GM23338 (cell line): Measurements from ENCODE around the gene PROZ. TPM values are rescaled to one million over a fixed set of nuclear protein-coding genes. Genes with fewer than 3 reads are reported as not detected.

Source experiments
- ATAC-seq: fragments of 200-7000 bp; cut with Tn5 transposase; 3 replicates; pipeline ENCODE4 v1.9.1; 2020
- DNase-seq: peaks from one replicate; pipeline ENCODE4 v3.0.0-alpha.2; 2015; ENCODE audit warnings: low spot score
- H2AFZ ChIP-seq: fragments of 200-600 bp; sonication (generic); 2 replicates; pipeline ENCODE4 v1.8.0; 2016; ENCODE audit warnings: antibody characterized with exemption, mild to moderate bottlenecking, moderate library complexity
- H3F3A ChIP-seq: fragments of 200-600 bp; sonication (generic); replicated peaks from 2 replicates; pipeline ENCODE4 v1.8.0; 2017; ENCODE audit warnings: antibody characterized with exemption, mixed run types, low read depth
- H3K27ac ChIP-seq: fragments of 200-600 bp; sonication (generic); 2 replicates; pipeline ENCODE4 v1.6.1; 2016; ENCODE audit warnings: low read depth
- H3K27me3 ChIP-seq: fragments of 200-600 bp; sonication (generic); 2 replicates; pipeline ENCODE4 v1.8.0; 2016; ENCODE audit warnings: mild to moderate bottlenecking, mixed run types, moderate library complexity; ENCODE audit not compliant: insufficient read depth
- H3K36me3 ChIP-seq: fragments of 200-600 bp; sonication (generic); 2 replicates; pipeline ENCODE4 v1.8.0; 2016; ENCODE audit warnings: mild to moderate bottlenecking; ENCODE audit not compliant: insufficient read depth
- H3K4me1 ChIP-seq: fragments of 200-600 bp; sonication (generic); 2 replicates; pipeline ENCODE4 v1.8.0; 2016; ENCODE audit warnings: mild to moderate bottlenecking, moderate library complexity; ENCODE audit not compliant: insufficient read depth
- H3K4me2 ChIP-seq: fragments of 200-600 bp; sonication (generic); 2 replicates; pipeline ENCODE4 v1.7.1; 2017; ENCODE audit warnings: mixed run types
- H3K4me3 ChIP-seq: fragments of 200-600 bp; sonication (generic); 2 replicates; pipeline ENCODE4 v1.6.1; 2016; ENCODE audit warnings: mixed run types
- H3K79me2 ChIP-seq: fragments of 200-600 bp; sonication (generic); replicated peaks from 2 replicates; pipeline ENCODE4 v1.8.0; 2017; ENCODE audit warnings: mild to moderate bottlenecking; ENCODE audit not compliant: insufficient read depth
- H3K9me2 ChIP-seq: fragments of 200-600 bp; sonication (generic); 2 replicates; pipeline ENCODE4 v1.8.0; 2017; ENCODE audit not compliant: insufficient read depth
- H4K20me1 ChIP-seq: fragments of 200-600 bp; sonication (generic); replicated peaks from 2 replicates; pipeline ENCODE4 v1.8.0; 2017; ENCODE audit warnings: mild to moderate bottlenecking; ENCODE audit not compliant: insufficient read depth
- H3K27ac Mint-ChIP-seq: 2 replicates; pipeline ENCODE4 v1.8.0; 2020; ENCODE audit warnings: inconsistent platforms, mild to moderate bottlenecking, moderate library complexity, mixed read lengths
- H3K27me3 Mint-ChIP-seq: 3 replicates; pipeline ENCODE4 v1.8.0; 2022; ENCODE audit warnings: low read depth, mild to moderate bottlenecking, moderate library complexity, mixed read lengths, inconsistent platforms; ENCODE audit not compliant: insufficient read depth, poor library complexity
- H3K36me3 Mint-ChIP-seq: 3 replicates; pipeline ENCODE4 v1.8.0; 2021; ENCODE audit warnings: low read depth, mild to moderate bottlenecking, inconsistent platforms, moderate library complexity, mixed read lengths
- H3K4me1 Mint-ChIP-seq: 3 replicates; pipeline ENCODE4 v1.8.0; 2020; ENCODE audit warnings: mild to moderate bottlenecking, inconsistent platforms, mixed read lengths
- H3K4me3 Mint-ChIP-seq: 3 replicates; pipeline ENCODE4 v1.8.0; 2021; ENCODE audit warnings: moderate library complexity, mild to moderate bottlenecking, inconsistent platforms, mixed read lengths
- H3K9me3 Mint-ChIP-seq: 3 replicates; pipeline ENCODE4 v1.8.0; 2020; ENCODE audit warnings: moderate library complexity, mild to moderate bottlenecking, inconsistent platforms, mixed read lengths
- CREB1 ChIP-seq: fragments of 250-450 bp; sonication (Bioruptor Pico); IDR thresholded peaks from 2 replicates; pipeline ENCODE4 v1.5.0; 2020; ENCODE audit warnings: low read depth, mild to moderate bottlenecking, moderate library complexity
- ETS1 ChIP-seq: IDR thresholded peaks from 2 replicates; pipeline ENCODE4 v1.6.1; 2016; ENCODE audit warnings: antibody characterized with exemption
- EZH2phosphoT487 ChIP-seq: fragments of 200-600 bp; sonication (generic); IDR thresholded peaks from one replicate; pipeline ENCODE4 v1.8.1; 2018; ENCODE audit warnings: antibody characterized with exemption; ENCODE audit not compliant: unreplicated experiment
- JUNB ChIP-seq: IDR thresholded peaks from one replicate; pipeline ENCODE4 v1.6.1; 2016; ENCODE audit warnings: antibody characterized with exemption; ENCODE audit not compliant: unreplicated experiment
- POLR2AphosphoS5 ChIP-seq: IDR thresholded peaks from 2 replicates; pipeline ENCODE4 v1.6.1; 2016; ENCODE audit warnings: antibody characterized with exemption, low read depth
- STAT1 ChIP-seq: IDR thresholded peaks from one replicate; pipeline ENCODE4 v1.6.1; 2016; ENCODE audit warnings: antibody characterized with exemption; ENCODE audit not compliant: unreplicated experiment
- ZNF114 ChIP-seq: fragments of 250-450 bp; sonication (Bioruptor Pico); IDR thresholded peaks from 2 replicates; pipeline ENCODE4 v1.5.0; 2020; ENCODE audit warnings: mild to moderate bottlenecking, moderate library complexity
- ZNF331 ChIP-seq: fragments of 250-450 bp; sonication (Bioruptor Pico); IDR thresholded peaks from 2 replicates; pipeline ENCODE4 v1.5.0; 2020; ENCODE audit warnings: low read depth, mild to moderate bottlenecking, moderate library complexity
- polyA plus RNA-seq: library from polyadenylated mRNA; unstranded; fragments of >200 nt; fragmentation: Nextera tagmentation; extraction: Ambion mirVana; gene quantifications from 2 replicates; pipeline ENCODE4 v1.2.1, GENCODE V29; 2016
- total RNA-seq: library from RNA; depleted of rRNA; stranded (reverse); fragments of >200 nt; shearing (Covaris generic); gene quantifications from 2 replicates; pipeline ENCODE4 v1.2.3, GENCODE V29; 2014
- TF ChIP-seq, protein P1 (sequence below): IDR thresholded peaks from one replicate; pipeline ENCODE4 v1.6.1; 2018; ENCODE audit warnings: antibody characterized with exemption; ENCODE audit not compliant: unreplicated experiment

The PROZ gene
- total and polyA plus RNA-seq, 2 experiments from 2014 or later = 0.53 TPM; not detected in 1

DNA sequence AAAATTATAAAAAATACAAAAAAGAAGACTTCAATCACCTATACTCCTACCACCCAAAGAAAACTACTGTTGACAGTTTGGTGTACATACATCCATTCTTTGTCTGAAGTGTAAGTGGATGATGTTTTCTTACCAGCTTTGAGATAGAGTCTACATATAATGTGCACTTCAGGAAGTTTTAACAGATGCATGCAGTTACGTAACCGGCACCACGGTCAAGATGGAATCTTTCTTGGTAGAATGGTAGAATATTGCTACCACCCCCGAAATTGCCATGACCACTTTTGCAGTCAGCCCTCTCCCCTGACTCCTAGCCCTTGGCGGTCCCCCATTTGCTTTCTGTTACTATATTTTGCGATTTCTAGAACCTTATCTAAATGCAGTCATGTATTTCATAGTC, 52.4 kb downstream of the PROZ start:
- H3K4me3 Mint-ChIP-seq = peak overlapping the region; percentile 89
- peaks cover 45% of the 10 kb centered on the region for H4K20me1 ChIP-seq
- H3K4me3 ChIP-seq = peak overlapping the region; percentile 62
- no peaks in the 10 kb centered on the region; the same call in 1 of the 2 replicates for H3K9me2 ChIP-seq
- no peaks in the 10 kb centered on the region for H3K36me3 ChIP-seq
- H3K79me2 ChIP-seq = peaks cover 85% of the 10 kb centered on the region
- H3K27me3 ChIP-seq = no peaks in the 10 kb centered on the region
- peaks cover 46% of the 10 kb centered on the region for H3K36me3 Mint-ChIP-seq
- H2AFZ ChIP-seq = no peak overlapping the region
- peak overlapping the region; percentile 35; the same call in 1 of the 2 replicates for H3K27ac ChIP-seq
- peaks cover 34% of the 10 kb centered on the region for H3K4me1 ChIP-seq
- TF ChIP-seq POLR2AphosphoS5 (no peak), EZH2phosphoT487 (no peak), STAT1 (no peak), ZNF114 (no peak), JUNB (no peak), ZNF331 (CRISPR knock-in tag) (no peak), ETS1 (no peak)
- TF ChIP-seq, protein P1, sequence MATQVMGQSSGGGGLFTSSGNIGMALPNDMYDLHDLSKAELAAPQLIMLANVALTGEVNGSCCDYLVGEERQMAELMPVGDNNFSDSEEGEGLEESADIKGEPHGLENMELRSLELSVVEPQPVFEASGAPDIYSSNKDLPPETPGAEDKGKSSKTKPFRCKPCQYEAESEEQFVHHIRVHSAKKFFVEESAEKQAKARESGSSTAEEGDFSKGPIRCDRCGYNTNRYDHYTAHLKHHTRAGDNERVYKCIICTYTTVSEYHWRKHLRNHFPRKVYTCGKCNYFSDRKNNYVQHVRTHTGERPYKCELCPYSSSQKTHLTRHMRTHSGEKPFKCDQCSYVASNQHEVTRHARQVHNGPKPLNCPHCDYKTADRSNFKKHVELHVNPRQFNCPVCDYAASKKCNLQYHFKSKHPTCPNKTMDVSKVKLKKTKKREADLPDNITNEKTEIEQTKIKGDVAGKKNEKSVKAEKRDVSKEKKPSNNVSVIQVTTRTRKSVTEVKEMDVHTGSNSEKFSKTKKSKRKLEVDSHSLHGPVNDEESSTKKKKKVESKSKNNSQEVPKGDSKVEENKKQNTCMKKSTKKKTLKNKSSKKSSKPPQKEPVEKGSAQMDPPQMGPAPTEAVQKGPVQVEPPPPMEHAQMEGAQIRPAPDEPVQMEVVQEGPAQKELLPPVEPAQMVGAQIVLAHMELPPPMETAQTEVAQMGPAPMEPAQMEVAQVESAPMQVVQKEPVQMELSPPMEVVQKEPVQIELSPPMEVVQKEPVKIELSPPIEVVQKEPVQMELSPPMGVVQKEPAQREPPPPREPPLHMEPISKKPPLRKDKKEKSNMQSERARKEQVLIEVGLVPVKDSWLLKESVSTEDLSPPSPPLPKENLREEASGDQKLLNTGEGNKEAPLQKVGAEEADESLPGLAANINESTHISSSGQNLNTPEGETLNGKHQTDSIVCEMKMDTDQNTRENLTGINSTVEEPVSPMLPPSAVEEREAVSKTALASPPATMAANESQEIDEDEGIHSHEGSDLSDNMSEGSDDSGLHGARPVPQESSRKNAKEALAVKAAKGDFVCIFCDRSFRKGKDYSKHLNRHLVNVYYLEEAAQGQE = no peak
- peak overlapping the region; percentile 80 for H3K4me2 ChIP-seq
- 0 out of 2 replicates have a peak overlapping the region, but pooled peaks have one; percentile 67 for H3K27ac Mint-ChIP-seq
- H3K9me3 Mint-ChIP-seq = no peaks in the 10 kb centered on the region
- peaks cover 32% of the 10 kb centered on the region for H3K4me1 Mint-ChIP-seq
- H3K27me3 Mint-ChIP-seq = peaks cover 3% of the 10 kb centered on the region
- ATAC-seq = no peak
- no peak for DNase-seq
- H3F3A ChIP-seq = 0 out of 2 replicates have a peak, but pooled peaks cover 10% of the 10 kb centered on the region

- Mint-ChIP-seq H3K9me3 (no peaks in the 10 kb centered on the region), H3K4me3 (peak overlapping the region; percentile 89), H3K27me3 (peaks cover 3% of the 10 kb centered on the region), H3K36me3 (peaks cover 41% of the 10 kb centered on the region), H3K4me1 (peaks cover 26% of the 10 kb centered on the region), H3K27ac (peak overlapping the region; percentile 47; the same call in 1 of the 2 replicates)
- no peak overlapping the region for H2AFZ ChIP-seq
- no peaks in the 10 kb centered on the region for H3K36me3 ChIP-seq
- H3K9me2 ChIP-seq = no peaks in the 10 kb centered on the region; the same call in 1 of the 2 replicates
- ATAC-seq (peak; percentile 25), DNase-seq (peak; percentile 78)
- H3K4me2 ChIP-seq = peak overlapping the region; percentile 80
- H3K79me2 ChIP-seq = peaks cover 85% of the 10 kb centered on the region
- H3K27ac ChIP-seq = peak overlapping the region; percentile 35
- peaks cover 31% of the 10 kb centered on the region for H3K4me1 ChIP-seq
- H3K4me3 ChIP-seq = 0 out of 2 replicates have a peak overlapping the region, but pooled peaks have one; percentile 62
- no peaks in the 10 kb centered on the region for H3K27me3 ChIP-seq
- 0 out of 2 replicates have a peak, but pooled peaks cover 10% of the 10 kb centered on the region for H3F3A ChIP-seq
- peaks cover 41% of the 10 kb centered on the region for H4K20me1 ChIP-seq
- no peak for TF ChIP-seq EZH2phosphoT487
- TF ChIP-seq, protein P1 = no peak
- no peak for TF ChIP-seq CREB1 (CRISPR knock-in tag)
Measured at GRCh38 chr13:113211774-113212173, 53.3 kb downstream of the PROZ start.
